Endothelial cell (in vitro differentiated cells): ENCODE data around the gene LIMS4. TPM values are rescaled to one million over a fixed set of nuclear protein-coding genes. Genes with fewer than 3 reads are reported as not detected.
"Not testable (repeated sequence)": the region's sequence is repeated elsewhere in the genome, so short reads cannot be mapped to it uniquely, and the experiment has no call there.

Experiments
- DNase-seq: peaks from one replicate; pipeline ENCODE4 v3.0.0; 2021; ENCODE audit warnings: low spot score
- H3K27ac Mint-ChIP-seq: one replicate; pipeline ENCODE4 v1.8.0; 2021; ENCODE audit warnings: mixed read lengths, inconsistent platforms; ENCODE audit not compliant: unreplicated experiment
- H3K27me3 Mint-ChIP-seq: one replicate; pipeline ENCODE4 v1.8.0; 2021; ENCODE audit warnings: mild to moderate bottlenecking, moderate library complexity, mixed read lengths, inconsistent platforms; ENCODE audit not compliant: unreplicated experiment
- H3K36me3 Mint-ChIP-seq: one replicate; pipeline ENCODE4 v1.8.0; 2021; ENCODE audit warnings: mild to moderate bottlenecking, low read depth, mixed read lengths, inconsistent platforms; ENCODE audit not compliant: unreplicated experiment
- H3K4me1 Mint-ChIP-seq: one replicate; pipeline ENCODE4 v1.8.0; 2021; ENCODE audit warnings: mild to moderate bottlenecking, mixed read lengths, inconsistent platforms; ENCODE audit not compliant: unreplicated experiment
- H3K4me3 Mint-ChIP-seq: one replicate; pipeline ENCODE4 v1.8.0; 2021; ENCODE audit warnings: mild to moderate bottlenecking, mixed read lengths, inconsistent platforms; ENCODE audit not compliant: unreplicated experiment
- H3K9me3 Mint-ChIP-seq: one replicate; pipeline ENCODE4 v1.8.0; 2021; ENCODE audit warnings: mixed read lengths, inconsistent platforms; ENCODE audit not compliant: unreplicated experiment
- total RNA-seq: library from RNA; stranded (reverse); fragmentation: NEBNext Ultra II Directional; extraction: Animal tissue kit (Norgen Biotek cat#: 25700); gene quantifications from one replicate; pipeline ENCODE4 v1.2.1, GENCODE V29; 2021; ENCODE audit not compliant: unreplicated experiment

The LIMS4 gene
- total RNA-seq, 1 donor from 2014 or later: 10.1 TPM

DNA sequence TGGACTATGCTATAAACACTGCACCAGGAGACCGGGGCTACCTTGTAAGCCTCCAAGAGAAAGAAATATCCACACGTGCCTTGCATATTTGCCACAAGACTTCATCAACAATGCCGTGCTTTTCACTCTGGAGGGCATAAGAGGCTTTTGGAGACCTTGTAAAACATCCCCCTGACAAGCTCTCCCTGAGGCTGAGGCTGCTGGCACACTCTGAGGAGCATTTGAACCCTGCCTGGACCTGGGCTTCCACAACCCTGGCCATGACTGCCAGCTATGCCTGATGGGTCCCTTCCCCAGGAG lies 393 bp upstream of the LIMS4 start:
- H3K4me3 Mint-ChIP-seq, H3K4me1 Mint-ChIP-seq, H3K9me3 Mint-ChIP-seq, DNase-seq, H3K27ac Mint-ChIP-seq, H3K36me3 Mint-ChIP-seq, H3K27me3 Mint-ChIP-seq: not testable (repeated sequence)

DNA sequence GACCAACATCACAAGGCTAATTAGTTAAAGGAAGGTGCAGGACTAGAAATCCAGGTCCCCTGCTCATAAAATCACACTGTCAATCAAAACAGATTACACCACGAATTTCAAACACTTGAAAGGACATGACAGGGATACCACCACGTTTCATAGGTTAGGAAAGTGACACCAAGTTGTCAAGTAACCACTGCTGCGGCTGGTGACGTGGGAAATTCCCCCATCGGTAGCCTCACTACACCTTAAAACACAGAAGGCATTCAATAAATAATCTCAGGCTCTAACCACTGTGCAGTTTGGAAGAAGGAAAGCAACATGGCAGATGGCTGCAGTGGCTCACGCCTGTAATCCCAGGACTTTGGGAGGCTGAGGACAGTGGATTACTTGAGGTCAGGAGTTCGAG lies 3.7 kb downstream of the LIMS4 start:
- not testable (repeated sequence) for H3K27ac Mint-ChIP-seq, H3K4me1 Mint-ChIP-seq

DNA sequence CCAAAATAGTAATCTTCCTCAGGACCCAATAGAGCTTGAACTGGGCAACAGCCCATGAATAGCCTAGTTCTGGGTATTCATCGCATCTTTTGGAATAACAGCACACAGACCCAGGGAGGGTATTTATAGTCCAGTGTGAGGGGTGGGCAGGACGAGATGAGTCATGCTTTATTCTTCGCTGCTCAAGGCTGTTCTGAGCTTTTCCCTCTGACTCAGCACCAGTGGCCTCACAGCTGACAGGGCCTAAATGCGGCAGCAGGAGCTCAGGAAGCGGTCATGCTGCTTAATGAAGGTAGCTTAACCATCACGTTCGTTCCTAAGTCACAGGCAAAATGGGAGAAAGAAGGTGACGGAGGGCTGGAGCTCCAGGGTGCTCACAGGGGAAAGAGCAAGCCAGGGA lies 7.3 kb downstream of the LIMS4 start:
- not testable (repeated sequence) for H3K4me3 Mint-ChIP-seq, H3K27ac Mint-ChIP-seq, H3K4me1 Mint-ChIP-seq, H3K27me3 Mint-ChIP-seq, DNase-seq, H3K36me3 Mint-ChIP-seq, H3K9me3 Mint-ChIP-seq

More for the DNA sequence above, 3.7 kb downstream of the LIMS4 start:
- not testable (repeated sequence) for DNase-seq, H3K27me3 Mint-ChIP-seq, H3K9me3 Mint-ChIP-seq, H3K4me3 Mint-ChIP-seq, H3K36me3 Mint-ChIP-seq

DNA sequence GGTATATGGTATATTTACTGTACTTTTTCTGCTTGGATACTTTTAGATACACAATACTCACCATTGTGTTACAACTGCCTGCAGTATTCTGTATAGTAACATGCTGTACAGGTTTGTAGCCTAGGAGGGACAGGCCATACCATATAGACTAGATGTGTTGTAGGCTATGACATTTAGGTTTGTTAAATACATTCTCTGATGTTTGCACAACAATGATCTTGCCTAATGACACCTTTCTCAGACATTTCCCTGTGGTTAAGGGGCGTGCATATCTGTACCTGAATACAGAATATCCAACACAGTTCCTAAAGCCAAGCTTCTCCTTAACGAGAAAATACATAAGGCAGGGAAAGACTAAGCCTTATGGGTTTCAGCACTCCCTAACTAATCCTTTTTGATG lies 10.2 kb downstream of the LIMS4 start:
- H3K4me3 Mint-ChIP-seq, DNase-seq, H3K4me1 Mint-ChIP-seq, H3K27me3 Mint-ChIP-seq, H3K9me3 Mint-ChIP-seq, H3K27ac Mint-ChIP-seq, H3K36me3 Mint-ChIP-seq: not testable (repeated sequence)

DNA sequence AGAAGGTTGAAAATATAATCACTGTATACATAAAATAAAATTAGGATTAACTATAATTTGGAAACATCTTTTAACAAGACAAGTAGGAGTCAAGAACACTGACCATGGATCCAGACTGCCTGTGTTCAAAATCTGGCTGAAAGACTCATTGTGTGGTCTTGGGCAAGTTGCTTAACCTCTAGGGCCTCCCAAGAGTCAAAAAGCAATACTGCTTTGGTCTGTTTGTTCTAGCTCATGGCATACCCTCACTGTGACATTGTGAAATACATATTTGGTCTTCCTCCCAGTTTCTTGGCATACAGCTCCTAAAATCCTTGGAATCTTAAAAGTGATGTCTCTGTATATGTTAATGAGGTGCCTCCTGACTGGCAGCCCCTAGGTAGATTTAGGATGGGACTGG lies 12.3 kb downstream of the LIMS4 start:
- not testable (repeated sequence) for H3K36me3 Mint-ChIP-seq, H3K9me3 Mint-ChIP-seq, H3K4me3 Mint-ChIP-seq, H3K27ac Mint-ChIP-seq, DNase-seq, H3K4me1 Mint-ChIP-seq, H3K27me3 Mint-ChIP-seq

DNA sequence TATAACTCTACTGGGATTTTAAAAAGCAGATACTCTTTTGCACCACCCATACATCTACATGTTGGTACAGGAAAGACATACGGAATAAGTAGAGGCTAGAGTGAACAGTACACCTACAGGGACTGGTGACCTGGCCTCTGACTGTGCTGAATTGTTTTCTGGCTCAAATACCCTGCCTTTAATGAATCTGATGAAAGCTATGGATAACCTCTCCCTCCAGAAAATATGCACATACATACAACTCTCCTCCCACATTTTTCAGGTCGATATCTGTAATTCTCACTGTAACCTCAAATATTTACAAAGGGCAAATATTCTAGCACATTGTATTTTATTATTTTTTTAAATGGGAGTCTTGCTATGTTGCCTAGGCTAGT lies 15.4 kb downstream of the LIMS4 start:
- not testable (repeated sequence) for H3K27ac Mint-ChIP-seq, DNase-seq, H3K36me3 Mint-ChIP-seq, H3K4me3 Mint-ChIP-seq, H3K9me3 Mint-ChIP-seq, H3K4me1 Mint-ChIP-seq, H3K27me3 Mint-ChIP-seq

DNA sequence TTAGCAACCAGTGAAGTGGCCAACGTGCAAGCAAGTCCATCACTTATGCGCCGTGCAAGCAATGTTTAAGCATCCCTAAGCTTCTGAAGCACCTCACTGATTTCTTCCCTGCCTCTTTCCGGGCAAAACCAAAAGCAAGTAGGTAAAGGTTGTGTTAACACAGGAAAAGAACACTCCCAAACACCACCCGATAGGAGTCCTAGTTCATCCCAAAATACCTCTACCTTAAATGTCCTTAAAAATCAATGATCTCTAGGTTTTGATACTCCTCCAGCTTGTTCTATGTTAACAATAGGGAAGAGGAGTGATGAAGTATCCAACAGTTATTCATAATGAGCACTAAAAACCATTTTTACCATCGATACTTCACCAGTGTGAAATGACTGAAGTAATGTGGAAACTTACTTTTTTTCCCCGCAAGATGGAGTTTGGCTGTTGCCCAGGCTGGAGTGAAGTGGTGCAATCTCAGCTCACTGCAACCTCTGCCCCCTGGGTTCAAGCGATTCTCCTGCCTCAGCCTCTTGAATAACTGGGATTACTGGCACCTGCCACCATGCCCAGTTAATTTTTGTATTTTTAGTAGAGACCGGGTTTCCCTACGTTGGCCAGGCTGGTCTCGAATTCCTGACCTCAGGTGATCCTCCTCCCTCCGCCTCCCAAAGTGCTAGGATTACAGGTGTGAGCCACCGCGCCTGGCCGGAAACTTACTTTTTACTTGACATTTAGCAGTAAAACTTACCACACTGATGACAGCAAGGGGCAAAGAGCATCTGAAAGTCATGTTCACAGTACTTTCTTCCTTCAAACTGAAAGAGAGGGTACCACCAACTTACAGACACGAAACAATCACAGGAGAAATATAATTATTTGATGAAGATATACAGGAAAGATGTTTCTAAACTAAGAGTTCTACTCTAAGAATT lies 16.1 kb downstream of the LIMS4 start:
- DNase-seq, H3K4me3 Mint-ChIP-seq, H3K36me3 Mint-ChIP-seq, H3K27me3 Mint-ChIP-seq, H3K9me3 Mint-ChIP-seq, H3K27ac Mint-ChIP-seq, H3K4me1 Mint-ChIP-seq: not testable (repeated sequence)

DNA sequence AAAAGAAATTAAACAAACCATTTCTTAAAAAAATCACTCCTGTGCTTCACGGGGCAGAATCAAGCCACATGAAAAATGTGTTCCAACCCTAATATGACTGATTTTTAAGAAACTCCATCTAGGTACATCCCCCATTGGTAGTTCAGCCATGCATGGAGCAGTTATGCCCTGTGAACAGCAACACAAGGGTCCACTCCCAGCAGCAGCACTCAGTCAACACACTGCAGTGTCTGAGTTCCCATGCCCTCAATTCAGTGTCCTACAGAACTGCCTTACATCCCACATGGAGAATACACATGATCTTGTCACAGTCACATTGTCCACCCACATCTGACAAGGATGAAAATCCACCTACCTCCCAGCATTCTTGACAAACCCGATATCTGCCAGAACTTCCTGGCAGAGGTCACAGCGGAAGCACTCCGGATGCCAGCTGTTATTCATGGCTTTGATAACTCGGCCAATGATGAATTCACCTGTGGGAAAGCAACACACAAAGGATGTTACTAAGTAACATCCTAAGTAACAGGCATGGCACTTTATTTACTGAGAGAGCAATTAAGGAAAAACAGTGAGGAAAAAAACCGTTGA lies 17.4 kb downstream of the LIMS4 start:
- not testable (repeated sequence) for H3K27ac Mint-ChIP-seq, H3K4me3 Mint-ChIP-seq, DNase-seq, H3K9me3 Mint-ChIP-seq, H3K27me3 Mint-ChIP-seq, H3K4me1 Mint-ChIP-seq, H3K36me3 Mint-ChIP-seq

DNA sequence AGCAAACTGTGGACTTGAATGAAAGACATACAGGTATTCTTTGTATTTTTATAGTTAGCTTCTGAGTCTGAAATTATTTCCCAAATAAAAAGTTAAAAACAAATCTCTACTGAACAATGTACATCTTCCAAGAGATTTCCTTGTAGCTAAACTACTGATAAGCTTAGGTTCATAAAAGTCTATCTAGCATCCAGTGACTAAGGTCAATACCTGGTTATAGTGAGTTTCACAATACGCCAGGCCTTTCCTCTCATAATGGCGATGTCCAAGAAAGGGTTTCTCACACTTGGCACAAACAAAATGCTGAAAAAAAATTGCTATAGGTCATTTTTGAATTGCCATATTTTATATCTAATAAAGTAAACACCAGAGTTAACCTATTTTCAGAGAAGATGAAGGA lies 21.7 kb downstream of the LIMS4 start:
- H3K27me3 Mint-ChIP-seq, H3K27ac Mint-ChIP-seq, H3K4me1 Mint-ChIP-seq, H3K9me3 Mint-ChIP-seq, H3K36me3 Mint-ChIP-seq, DNase-seq, H3K4me3 Mint-ChIP-seq: not testable (repeated sequence)

DNA sequence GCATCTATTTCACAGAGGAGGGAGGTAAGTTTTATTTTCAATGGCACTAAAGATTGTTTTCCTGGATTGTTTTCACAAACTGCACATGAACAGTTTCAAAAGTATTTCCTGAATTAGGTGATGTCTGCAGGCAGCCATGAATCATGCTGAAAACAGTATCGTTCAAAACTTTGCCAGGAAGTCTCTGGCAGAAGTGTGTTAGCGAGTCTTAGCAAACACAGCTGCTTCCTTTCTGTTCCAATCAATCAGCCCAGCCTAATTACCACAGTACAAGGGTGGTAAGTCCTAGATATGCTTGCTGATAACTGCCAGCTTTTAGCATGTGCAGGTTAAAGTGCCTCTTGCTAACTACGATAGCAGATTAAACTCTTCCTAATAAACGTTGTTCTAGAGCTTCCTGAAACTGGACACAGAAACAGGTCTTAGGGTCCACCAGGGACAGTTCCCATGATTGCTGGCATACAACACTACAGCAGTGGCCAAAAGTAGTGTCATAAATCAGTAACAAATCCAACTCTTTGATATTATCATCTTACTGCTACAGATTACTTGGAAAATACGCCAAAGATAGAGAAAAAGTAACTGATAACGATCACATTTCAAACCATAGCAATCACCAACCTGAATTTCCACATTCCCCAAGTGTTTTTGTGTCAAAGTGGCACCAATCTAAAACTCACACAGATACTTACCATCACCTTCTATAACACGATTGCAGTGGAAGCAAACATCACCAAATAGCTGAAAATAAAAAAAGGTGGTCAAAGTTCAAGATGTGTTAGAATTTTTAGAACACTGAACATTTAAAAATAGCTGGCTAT lies 23.3 kb downstream of the LIMS4 start:
- not testable (repeated sequence) for DNase-seq, H3K4me1 Mint-ChIP-seq, H3K36me3 Mint-ChIP-seq, H3K4me3 Mint-ChIP-seq, H3K9me3 Mint-ChIP-seq, H3K27ac Mint-ChIP-seq, H3K27me3 Mint-ChIP-seq

DNA sequence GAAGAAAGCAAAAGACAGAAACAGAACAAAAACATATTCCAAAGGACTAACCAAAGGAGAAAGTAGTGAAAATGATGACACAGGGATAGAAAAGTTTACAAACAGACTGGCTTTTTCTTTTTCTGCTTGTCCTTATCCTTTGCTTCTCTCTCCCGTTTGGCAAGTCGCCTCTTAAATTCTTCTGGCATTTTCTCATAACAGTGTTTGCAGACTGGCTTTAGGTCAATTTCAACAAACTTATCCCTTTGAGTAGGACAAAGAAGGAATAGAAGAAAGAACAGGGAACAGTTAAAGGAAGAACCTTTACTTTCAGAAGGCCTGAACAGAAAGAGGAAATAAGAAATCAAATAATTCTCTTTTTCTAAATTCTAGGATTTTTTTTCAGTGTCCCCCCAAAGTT lies 26.0 kb downstream of the LIMS4 start:
- not testable (repeated sequence) for H3K4me1 Mint-ChIP-seq, H3K27ac Mint-ChIP-seq, H3K9me3 Mint-ChIP-seq, DNase-seq, H3K27me3 Mint-ChIP-seq, H3K36me3 Mint-ChIP-seq, H3K4me3 Mint-ChIP-seq
